ENCODE data around the gene SGCD. TPM values are rescaled to one million over a fixed set of nuclear protein-coding genes. Genes with fewer than 3 reads are reported as not detected.
A peak's percentile ranks its signal among the peaks of the same experiment; 100 is the strongest.

Gene SGCD
- total and polyA plus RNA-seq, 8 donors: 10.4 to 15.8 (median 12.5) TPM

DNA sequence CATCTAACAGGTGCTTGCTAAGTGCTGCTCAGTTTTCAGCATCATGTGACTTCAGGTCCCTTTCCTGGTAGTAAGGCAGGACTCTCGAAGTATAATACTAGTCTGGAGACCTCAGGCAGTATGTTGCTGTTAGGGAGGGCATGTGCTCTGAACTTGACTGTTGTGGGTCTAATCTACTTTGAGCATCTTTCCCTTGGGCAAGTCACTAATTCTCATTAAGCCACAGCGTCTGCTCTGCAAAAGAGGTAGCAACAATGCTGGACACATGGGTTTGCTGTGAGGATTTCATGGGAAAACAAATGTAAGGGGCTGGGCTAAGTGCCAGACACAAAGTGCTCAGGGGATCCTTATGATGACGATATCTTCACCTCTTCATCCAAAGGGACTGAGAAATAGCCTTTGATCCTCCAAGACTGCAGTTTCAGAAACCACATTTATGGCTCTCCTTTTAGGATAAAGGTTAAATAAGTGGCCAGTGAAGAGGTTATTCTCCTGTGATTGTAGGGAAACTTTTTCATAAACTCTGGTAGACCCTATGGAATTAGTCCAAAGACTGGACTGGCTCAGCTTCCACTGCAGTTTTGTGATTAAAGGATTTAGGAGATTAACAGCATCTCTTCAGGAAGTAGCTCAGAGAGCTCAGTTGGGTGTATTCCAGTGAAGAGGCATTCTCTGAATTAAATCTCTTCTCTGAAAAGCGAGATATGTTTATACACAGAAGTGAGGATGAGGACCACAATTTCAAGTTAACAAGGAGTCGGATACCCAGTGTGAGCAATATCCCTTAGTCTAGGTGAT is 216.6 kb downstream of the SGCD start:
- Histone ChIP-seq H3K4me1 (no peaks in the 10 kb centered on the region), H3K27ac (no peak overlapping the region), H3K36me3 (no peaks in the 10 kb centered on the region), H3K9me3 (no peaks in the 10 kb centered on the region), H3K4me3 (no peak overlapping the region), H3K27me3 (no peaks in the 10 kb centered on the region)
- ATAC-seq (no peak), DNase-seq (peak in 1 of 4 donors; percentile 22)
- intact Hi-C loops (cut with DNase I): no loop called here
- TF ChIP-seq, protein P1, sequence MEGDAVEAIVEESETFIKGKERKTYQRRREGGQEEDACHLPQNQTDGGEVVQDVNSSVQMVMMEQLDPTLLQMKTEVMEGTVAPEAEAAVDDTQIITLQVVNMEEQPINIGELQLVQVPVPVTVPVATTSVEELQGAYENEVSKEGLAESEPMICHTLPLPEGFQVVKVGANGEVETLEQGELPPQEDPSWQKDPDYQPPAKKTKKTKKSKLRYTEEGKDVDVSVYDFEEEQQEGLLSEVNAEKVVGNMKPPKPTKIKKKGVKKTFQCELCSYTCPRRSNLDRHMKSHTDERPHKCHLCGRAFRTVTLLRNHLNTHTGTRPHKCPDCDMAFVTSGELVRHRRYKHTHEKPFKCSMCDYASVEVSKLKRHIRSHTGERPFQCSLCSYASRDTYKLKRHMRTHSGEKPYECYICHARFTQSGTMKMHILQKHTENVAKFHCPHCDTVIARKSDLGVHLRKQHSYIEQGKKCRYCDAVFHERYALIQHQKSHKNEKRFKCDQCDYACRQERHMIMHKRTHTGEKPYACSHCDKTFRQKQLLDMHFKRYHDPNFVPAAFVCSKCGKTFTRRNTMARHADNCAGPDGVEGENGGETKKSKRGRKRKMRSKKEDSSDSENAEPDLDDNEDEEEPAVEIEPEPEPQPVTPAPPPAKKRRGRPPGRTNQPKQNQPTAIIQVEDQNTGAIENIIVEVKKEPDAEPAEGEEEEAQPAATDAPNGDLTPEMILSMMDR (IDR thresholded peaks at IDR 0.05): no peak

DNA sequence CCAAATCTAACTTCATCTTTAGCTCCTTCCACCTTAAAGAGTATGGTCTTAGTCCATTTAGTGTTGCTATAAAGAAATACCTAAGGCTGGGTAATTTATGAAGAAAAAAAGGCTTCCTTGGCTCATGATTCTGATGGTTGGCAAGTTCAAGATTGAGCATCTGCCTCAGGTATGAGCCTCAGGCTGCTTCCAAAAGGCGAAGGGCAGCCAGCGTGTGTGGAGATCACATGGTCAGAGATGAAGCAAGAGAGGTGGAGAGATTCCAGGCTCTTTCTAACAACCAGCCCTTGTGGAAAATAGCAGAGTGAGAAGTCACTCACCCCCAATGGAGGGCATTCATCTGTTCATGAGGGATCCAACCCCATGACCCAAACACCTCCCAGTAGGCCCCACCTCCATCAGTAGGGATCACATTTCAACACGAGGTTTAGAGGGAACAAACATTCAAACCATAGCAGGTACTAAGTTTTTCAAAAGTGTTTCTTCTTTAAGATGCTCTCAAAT is 225.9 kb downstream of the SGCD start:
- H3K4me1 ChIP-seq: no peaks in the 10 kb centered on the region
- ATAC-seq (no peak), DNase-seq (no peak)
- H3K4me3 ChIP-seq: no peak overlapping the region
- H3K27ac ChIP-seq: no peak overlapping the region
- H3K36me3 ChIP-seq: no peaks in the 10 kb centered on the region
- TF ChIP-seq, protein P1 (IDR thresholded peaks at IDR 0.05): no peak
- H3K9me3 ChIP-seq: no peaks in the 10 kb centered on the region
- intact Hi-C loops (cut with DNase I): no loop called here
- no peaks in the 10 kb centered on the region for H3K27me3 ChIP-seq

DNA sequence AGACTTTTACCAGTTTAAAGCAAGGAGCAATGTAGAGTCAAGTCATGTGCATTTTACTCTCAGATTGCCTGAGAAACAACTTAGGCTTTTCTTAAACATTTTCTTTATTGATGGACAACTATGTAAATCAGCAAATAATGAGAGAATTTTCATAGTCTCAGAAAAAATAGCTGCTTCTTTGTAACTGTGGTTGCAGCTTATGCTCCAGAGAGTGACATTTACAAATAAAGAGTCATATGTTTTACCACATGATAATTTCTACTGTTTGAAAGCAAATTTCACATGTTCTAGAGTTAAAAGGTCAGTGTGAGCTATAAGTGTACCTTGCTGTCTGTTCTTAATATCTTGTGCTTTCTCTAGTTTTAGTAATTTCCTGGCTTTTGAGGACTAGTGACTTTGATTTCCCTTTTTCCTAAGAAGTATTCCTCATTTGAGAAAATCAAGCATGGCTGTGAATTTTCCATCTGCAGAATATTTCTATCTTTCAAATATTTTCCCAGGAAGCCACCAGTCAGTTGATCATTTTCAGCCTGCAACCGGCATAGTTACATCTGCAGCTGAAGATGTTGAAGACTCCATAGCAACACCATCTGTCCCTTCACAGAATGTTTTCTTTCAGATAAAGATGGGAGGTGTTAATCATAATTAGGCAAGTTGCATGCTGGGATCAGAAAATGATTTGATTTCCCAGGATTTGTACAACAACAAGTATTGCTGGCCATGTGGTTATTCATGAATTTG is 229.9 kb downstream of the SGCD start:
- Histone ChIP-seq H3K27ac (no peak overlapping the region), H3K4me1 (no peaks in the 10 kb centered on the region), H3K27me3 (no peaks in the 10 kb centered on the region), H3K9me3 (no peaks in the 10 kb centered on the region), H3K36me3 (no peaks in the 10 kb centered on the region), H3K4me3 (no peak overlapping the region)
- intact Hi-C loops (cut with DNase I): no loop called here
- no peak for DNase-seq
- TF ChIP-seq, protein P1 (IDR thresholded peaks at IDR 0.05): no peak
- no peak for ATAC-seq

DNA sequence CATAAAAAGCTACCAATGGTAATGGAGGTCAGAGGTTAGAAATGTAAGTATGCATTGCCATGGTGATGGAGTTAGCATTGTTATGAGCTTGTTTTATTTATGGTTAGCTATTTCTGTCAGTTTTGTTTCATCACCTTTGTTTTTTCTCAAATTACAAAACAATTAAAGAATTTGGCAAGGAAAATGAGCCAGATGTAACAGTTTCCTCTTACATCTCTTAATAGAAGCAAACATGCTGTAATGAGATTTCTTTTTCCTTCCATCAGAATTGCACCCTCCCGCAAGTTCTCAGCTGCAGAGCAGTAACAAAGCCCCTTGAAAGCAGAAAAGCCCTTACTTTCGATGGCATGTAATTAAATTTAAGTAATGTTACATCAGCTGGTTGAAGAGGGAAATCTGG is 233.0 kb downstream of the SGCD start:
- H3K27me3 ChIP-seq: no peaks in the 10 kb centered on the region
- no peak for ATAC-seq
- H3K9me3 ChIP-seq: no peaks in the 10 kb centered on the region
- intact Hi-C loops (cut with DNase I): no loop called here
- no peaks in the 10 kb centered on the region for H3K36me3 ChIP-seq
- no peak overlapping the region for H3K4me3 ChIP-seq
- H3K4me1 ChIP-seq: no peaks in the 10 kb centered on the region
- TF ChIP-seq, protein P1 (IDR thresholded peaks at IDR 0.05): no peak
- DNase-seq: peak in 2 of 4 donors; percentile 22 to 29
- H3K27ac ChIP-seq: no peak overlapping the region

DNA sequence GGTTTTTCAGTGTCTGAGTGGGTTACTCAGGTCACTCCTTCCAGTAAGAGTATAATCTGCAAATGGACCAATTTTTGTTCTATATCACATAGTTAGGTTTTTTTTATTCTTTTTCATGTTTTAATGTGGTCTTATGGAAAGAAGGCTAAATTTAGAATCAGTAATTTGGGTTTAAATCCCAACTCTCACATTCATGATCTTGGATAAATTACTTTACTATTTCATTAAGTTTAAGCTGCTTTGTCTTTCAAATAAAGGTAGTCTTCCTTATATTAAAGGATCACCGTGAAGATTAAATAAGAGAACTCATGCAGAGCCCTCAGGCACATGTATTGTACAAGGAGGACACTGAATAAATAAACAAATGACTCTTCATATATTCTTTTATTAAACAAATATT is 234.7 kb downstream of the SGCD start:
- H3K27me3 ChIP-seq: no peaks in the 10 kb centered on the region
- TF ChIP-seq, protein P1 (IDR thresholded peaks at IDR 0.05): no peak
- no peak overlapping the region for H3K27ac ChIP-seq
- no peaks in the 10 kb centered on the region for H3K4me1 ChIP-seq
- no peaks in the 10 kb centered on the region for H3K9me3 ChIP-seq
- intact Hi-C loops (cut with DNase I): no loop called here
- no peak overlapping the region for H3K4me3 ChIP-seq
- DNase-seq (no peak), ATAC-seq (no peak)
- no peaks in the 10 kb centered on the region for H3K36me3 ChIP-seq
